Activated T-helper 1 cell treated with anti-CD3 and anti-CD28 coated beads, Interleukin-2, amount 50 U/mL, for 16 hours (primary cell): Measurements from ENCODE around the gene NGLY1.

Experiments
- DNase-seq, 2 donors: peaks; one replicate each; pipeline ENCODE4 v3.0.0-alpha.2; 2020; ENCODE audit warnings: low read depth in 1 of 2, low spot score in 1 of 2

Gene NGLY1

DNA sequence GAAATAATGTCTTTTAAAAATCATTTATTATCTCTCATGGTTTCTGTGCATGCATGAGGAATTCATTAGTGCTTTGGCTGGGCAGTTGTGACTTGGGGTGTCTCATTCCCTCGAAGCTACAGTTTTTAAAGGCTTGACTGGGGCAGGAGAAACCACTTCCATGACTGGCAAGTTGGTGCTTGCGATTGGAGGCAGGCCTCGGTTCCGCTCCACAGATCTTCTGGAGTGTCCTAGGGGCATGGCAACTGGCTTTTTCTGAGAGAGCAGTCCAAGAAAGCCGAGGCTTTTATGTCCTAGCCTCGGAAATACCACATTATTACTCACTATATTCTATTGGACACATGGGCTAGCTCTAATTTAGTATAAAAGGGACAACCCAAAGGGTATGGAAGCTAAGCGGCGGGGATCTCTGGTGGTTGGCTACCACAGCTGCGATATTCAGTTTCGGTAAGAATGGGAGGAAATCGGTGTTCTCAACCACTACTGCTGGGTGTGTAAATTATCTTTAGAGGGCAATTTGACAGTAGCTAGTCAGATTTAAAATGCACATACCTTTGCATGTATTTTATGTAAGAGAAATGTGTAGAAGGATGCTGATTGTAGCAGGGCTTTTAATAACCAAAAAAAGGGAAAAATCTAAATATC lies 69.8 kb downstream of the NGLY1 start:
- no peak for DNase-seq

DNA sequence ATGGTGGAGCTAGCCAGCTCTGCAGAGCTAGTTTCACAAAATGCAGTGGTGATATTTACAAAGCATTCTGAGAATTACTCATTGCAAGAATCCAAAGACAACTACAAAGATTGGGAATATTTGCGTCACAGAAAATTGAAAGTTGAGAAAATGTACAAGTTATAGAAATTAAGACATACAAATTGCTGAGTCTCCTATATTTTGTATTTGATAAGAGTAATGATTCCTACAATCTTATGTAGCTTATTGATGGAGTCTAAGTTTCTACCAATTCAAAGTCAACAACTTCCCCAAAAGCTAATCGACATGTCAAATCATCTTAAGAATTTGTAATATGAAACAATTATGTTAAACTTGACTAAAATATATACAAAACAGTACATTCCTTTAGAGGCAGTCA lies 72.2 kb downstream of the NGLY1 start:
- DNase-seq, result no peak

- no peak for DNase-seq
These were observed 75.2 kb downstream of the NGLY1 start for GRCh38 chr3:25708036-25708435.

DNA sequence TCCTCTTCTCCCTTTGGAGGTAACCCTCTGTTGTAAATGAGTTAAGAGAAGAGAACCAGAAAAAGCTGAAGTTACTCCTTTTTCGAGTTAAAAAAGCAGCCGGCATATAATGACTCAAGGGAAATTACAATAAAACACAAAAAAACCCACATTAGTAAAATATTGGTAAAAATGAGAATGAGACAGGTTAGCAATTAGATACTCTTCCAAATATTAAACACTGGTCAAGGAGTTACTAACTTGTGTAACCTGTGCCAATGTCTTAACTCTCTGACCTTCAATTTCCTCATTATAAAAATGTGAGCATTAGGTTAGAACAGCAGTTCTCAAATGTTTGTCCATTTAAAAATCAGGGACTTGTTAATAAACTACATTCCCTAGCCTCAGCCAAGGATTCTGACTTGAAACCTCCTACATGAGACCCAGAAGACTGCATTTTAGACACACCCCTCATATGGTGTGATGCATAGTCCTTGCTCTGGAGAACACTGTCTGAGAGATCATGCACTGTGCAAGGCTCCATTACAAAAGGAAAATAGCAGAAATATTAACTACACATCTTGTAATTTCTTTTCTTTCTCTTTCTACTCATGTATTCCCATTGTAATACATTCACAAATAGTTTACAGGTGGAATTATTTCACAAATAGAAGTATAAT lies 75.8 kb downstream of the NGLY1 start:
- no peak for DNase-seq

DNA sequence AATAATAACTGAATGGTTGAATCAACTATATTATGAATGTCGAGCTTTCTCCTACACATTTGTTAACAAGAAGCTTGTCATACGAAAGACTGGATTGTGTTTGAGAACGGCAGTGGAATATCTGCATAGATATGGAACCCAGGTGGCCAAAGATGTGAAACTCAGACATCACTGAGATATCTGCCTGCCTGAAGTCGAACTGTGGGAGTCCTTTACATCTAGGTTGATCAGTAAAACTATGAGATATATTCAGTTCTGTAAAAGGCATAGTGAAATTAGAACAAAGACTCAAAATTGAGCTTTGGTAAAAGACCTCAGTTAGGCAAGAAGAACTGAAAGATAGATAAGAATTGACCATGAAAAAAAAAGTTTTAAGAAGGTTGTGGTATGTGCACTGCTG lies 77.0 kb downstream of the NGLY1 start:
- no peak for DNase-seq

DNA sequence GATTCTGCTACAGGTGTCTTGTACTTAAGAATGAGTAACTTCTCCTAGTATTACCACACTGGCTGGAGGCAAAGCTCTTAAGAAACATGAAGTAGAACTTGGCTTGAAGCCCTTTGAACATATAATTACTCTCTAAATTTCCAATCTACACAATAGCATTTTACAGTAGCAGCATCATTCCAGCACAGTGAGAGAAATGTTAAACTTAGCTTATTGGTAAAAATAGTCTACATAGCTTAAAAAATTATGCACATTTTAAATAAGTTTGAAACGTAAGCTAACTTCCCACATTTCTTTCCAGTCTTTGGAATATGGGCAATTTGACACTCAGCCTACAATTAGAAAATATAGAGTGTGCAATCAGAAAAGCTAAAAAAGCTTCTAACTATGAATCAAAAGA lies 85.7 kb downstream of the NGLY1 start:
- no peak for DNase-seq

DNA sequence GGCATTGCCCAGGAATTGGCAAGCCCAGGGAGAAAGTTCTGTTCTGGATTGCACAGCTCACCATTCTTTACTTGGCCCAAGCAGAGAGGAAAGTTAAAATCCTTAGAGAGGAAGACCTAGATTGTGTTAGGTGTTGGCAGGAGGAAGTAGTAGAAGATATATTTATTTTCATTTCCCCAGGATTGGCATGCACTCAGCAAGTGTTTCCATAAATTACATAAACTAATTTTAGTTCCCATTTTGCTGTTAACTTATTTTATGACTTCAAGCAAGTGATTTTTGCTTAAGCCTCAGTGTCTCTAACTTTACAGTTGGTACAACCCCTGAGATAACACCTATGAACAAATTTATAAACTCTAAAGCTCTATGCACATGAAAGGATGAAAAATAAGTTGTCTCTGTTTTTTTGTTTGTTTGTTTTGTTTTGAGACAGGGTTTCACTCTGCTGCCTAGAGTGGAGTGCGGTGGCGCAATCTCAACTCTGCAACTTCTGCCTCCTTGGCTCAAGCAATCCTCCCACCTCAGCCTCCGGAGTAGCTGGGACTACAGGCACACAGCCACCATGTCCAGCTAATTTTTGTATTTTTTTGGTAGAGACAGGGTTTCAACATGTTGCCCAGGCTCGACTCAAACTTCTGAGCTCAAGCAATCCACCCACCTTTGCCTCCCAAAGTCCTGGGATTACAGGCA lies 87.4 kb downstream of the NGLY1 start:
- DNase-seq, result no peak

- DNase-seq, result no peak
These were observed 90.0 kb downstream of the NGLY1 start for GRCh38 chr3:25693238-25693637.

- DNase-seq, result no peak
These were observed 90.9 kb downstream of the NGLY1 start for GRCh38 chr3:25692341-25692740.

GRCh38 chr3:25690768-25691533 lies 92.3 kb downstream of the NGLY1 start:
- no peak for DNase-seq

GRCh38 chr3:25689226-25689625 lies 94.0 kb downstream of the NGLY1 start:
- no peak for DNase-seq

DNA sequence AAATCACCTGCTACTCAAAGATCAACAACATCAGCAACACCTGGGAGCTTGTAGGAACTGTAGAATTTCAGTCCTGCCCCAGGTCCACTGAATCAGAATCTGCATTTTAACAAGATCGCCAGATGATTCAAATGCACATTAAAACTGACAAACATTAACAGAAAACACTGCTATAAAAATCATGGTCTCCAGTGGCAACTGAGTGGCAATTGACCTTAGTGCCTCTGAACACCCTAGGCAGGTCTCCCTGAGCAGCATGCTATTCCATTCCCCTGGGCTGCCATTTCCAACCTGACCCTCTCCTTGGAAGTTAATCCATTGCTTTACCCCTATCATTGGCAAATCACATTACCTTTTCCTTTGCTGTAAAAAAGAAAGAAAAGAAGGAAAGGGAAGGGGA lies 95.5 kb downstream of the NGLY1 start:
- no peak for DNase-seq

DNA sequence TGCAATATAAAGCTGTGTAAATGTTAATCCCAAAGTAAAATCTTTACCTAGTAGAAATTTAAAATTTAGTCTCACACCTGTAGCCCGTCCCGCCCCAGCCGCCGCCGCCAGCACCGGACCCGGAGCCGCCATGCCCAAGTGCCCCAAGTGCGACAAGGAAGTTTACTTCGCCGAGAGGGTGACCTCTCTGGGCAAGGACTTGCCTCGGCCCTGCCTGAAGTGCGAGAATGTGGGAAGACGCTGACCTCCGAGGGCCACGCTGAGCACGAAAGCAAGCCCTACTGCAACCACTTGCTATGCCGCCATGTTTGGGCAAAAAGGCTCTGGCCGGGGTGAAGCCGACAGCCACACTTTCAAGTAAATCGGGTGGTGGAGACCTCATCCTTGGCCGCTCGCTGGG lies 96.5 kb downstream of the NGLY1 start:
- DNase-seq, result no peak

GRCh38 chr3:25683882-25684281 lies 99.4 kb downstream of the NGLY1 start:
- DNase-seq, result no peak

DNA sequence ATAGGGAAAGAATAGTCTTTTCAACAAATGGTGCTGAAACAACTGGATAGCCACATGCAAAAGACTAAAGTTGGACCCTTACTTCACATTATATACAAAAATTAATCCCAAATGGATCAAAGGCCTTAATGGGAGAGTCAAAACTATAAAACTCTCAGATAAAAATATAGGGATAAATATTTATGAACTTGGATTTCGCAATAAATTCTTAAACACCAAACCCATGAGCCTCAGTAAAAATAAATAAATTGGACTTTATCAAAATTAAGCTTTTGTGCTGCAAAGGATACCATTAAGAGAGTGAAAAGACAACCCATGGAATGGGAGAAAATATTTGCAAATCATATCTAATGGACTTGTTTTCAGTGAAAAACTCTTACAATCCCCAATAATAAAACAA lies 99.8 kb downstream of the NGLY1 start:
- DNase-seq, result no peak

GRCh38 chr3:25679642-25680302 lies 103.5 kb downstream of the NGLY1 start:
- DNase-seq, result no peak

GRCh38 chr3:25679166-25679565 lies 104.1 kb downstream of the NGLY1 start:
- no peak for DNase-seq

DNA sequence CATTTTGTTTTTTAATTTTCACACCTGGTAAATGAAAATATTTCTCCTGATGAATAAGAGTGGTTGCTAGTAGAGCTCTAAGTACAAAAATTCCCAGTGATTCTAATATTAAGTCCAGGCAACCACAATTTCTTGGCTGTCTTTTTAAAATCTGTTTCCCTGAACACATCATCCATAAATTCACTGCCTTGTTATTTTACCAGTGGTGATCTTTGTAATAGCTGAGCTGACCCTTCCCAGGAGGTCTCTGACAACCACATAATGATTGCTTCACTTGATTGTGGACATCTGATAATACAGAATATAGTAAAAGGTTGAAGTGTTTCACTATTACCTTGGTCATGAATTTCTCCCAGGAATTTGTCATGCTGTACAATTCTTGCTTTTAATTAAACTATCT lies 104.7 kb downstream of the NGLY1 start:
- no peak for DNase-seq

GRCh38 chr3:25677121-25677520 lies 106.1 kb downstream of the NGLY1 start:
- no peak for DNase-seq

DNA sequence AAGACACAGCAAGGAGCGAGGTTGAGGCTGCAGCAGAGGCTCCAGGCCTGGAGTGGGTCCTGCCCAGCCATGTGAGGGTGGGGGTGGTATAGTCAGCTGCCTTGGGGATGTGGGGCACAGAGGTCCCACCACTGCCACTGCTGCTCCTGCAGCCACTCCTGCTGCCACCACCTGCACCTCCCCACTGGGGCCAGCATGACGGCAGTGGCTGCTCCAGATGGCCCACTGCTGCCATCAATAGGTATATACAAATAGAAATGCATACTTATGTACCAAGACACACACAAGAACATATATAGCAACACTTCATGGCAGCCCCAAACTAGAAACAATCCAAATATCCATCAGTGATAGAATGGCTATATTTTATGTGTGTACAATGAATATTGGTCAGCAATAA lies 108.6 kb downstream of the NGLY1 start:
- DNase-seq, result no peak

- DNase-seq, result no peak
These were observed 109.4 kb downstream of the NGLY1 start for GRCh38 chr3:25673738-25674298.
